HEK293 (cell line): ENCODE measurements around the gene PAK5.

ENCODE experiments used
- CTCF ChIA-PET: fragments of 350-600 bp; formaldehyde crosslinking; extraction: SDS; loops from one replicate; lab custom pipeline; 2021; ENCODE audit warnings: antibody characterized with exemption; lab: Yijun Ruan, JAX
- POLR2A ChIA-PET: fragments of 300-600 bp; formaldehyde crosslinking; extraction: SDS; loops from one replicate; lab custom pipeline; 2020; ENCODE audit warnings: antibody characterized with exemption, inconsistent platforms; lab: Yijun Ruan, JAX
- H3K27ac ChIP-seq: fragments of 200-500 bp; sonication (Bioruptor generic); 2 replicates; pipeline ENCODE4 v1.5.1; 2014; ENCODE audit warnings: low read depth, low read length, control low read depth, inconsistent platforms; ENCODE audit errors: extremely low read depth
- H3K36me3 ChIP-seq, 2 experiments: fragments of 200-500 bp in 1 of 2; sonication (Bioruptor generic) in 1 of 2; 1 replicate in 1 of 2; 2 replicates in 1 of 2; pipeline ENCODE4 v1.5.1; 2014 to 2017; ENCODE audit warnings: inconsistent platforms in 2 of 2, low read length in 2 of 2; ENCODE audit not compliant: control insufficient read depth in 2 of 2, insufficient read depth in 1 of 2
- H3K4me1 ChIP-seq: fragments of 200-500 bp; sonication (Bioruptor generic); 2 replicates; pipeline ENCODE4 v1.5.1; 2014; ENCODE audit warnings: mild to moderate bottlenecking, low read length, inconsistent platforms; ENCODE audit not compliant: control insufficient read depth, insufficient read depth
- H3K4me3 ChIP-seq: 2 replicates; pipeline ENCODE4 v1.5.1; 2011; ENCODE audit warnings: low read depth, mild to moderate bottlenecking, control low read depth, low read length, moderate library complexity
- H3K9me3 ChIP-seq: fragments of 200-500 bp; sonication (Bioruptor generic); 2 replicates; pipeline ENCODE4 v1.5.1; 2014; ENCODE audit warnings: low read depth, low read length, inconsistent platforms; ENCODE audit not compliant: control insufficient read depth, insufficient read depth
- SCRT2 ChIP-seq: fragments of 450-650 bp; formaldehyde crosslinking; IDR thresholded peaks from 2 replicates; pipeline ENCODE4 v1.5.1; 2016; ENCODE audit warnings: missing biosample characterization, missing genetic modification characterization
- ZBTB20 ChIP-seq: fragments of 450-650 bp; formaldehyde crosslinking; IDR thresholded peaks from 2 replicates; pipeline ENCODE4 v1.5.1; 2016; ENCODE audit warnings: missing biosample characterization, missing genetic modification characterization
- ZNF155 ChIP-seq: fragments of 450-650 bp; formaldehyde crosslinking; IDR thresholded peaks from 2 replicates; pipeline ENCODE4 v1.5.1; 2016; ENCODE audit warnings: missing biosample characterization, missing genetic modification characterization
- ZNF157 ChIP-seq: fragments of 450-650 bp; formaldehyde crosslinking; IDR thresholded peaks from 2 replicates; pipeline ENCODE4 v1.5.1; 2016; ENCODE audit warnings: missing biosample characterization, missing genetic modification characterization
- ZNF184 ChIP-seq: fragments of 450-650 bp; IDR thresholded peaks from 2 replicates; pipeline ENCODE4 v1.5.1; 2018; ENCODE audit warnings: missing biosample characterization, mild to moderate bottlenecking, missing genetic modification characterization
- ZNF510 ChIP-seq: fragments of 450-650 bp; formaldehyde crosslinking; IDR thresholded peaks from 2 replicates; pipeline ENCODE4 v1.5.1; 2018; ENCODE audit warnings: mild to moderate bottlenecking, missing genetic modification characterization, missing biosample characterization; ENCODE audit not compliant: insufficient replicate concordance
- ZNF571 ChIP-seq: fragments of 450-650 bp; formaldehyde crosslinking; IDR thresholded peaks from 2 replicates; pipeline ENCODE4 v1.5.0; 2017; ENCODE audit warnings: missing biosample characterization, missing genetic modification characterization
- ZNF600 ChIP-seq: fragments of 450-650 bp; formaldehyde crosslinking; IDR thresholded peaks from 2 replicates; pipeline ENCODE4 v1.5.1; 2016; ENCODE audit warnings: missing biosample characterization, missing genetic modification characterization
- ZNF623 ChIP-seq: fragments of 450-650 bp; formaldehyde crosslinking; IDR thresholded peaks from 2 replicates; pipeline ENCODE4 v1.5.1; 2016; ENCODE audit warnings: missing biosample characterization, missing genetic modification characterization
- ZNF626 ChIP-seq: fragments of 450-650 bp; sonication (Bioruptor Pico); formaldehyde crosslinking; IDR thresholded peaks from 2 replicates; pipeline ENCODE4 v1.5.1; 2018; ENCODE audit warnings: missing biosample characterization, missing genetic modification characterization, inconsistent platforms
- ZNF792 ChIP-seq: fragments of 450-650 bp; formaldehyde crosslinking; IDR thresholded peaks from 2 replicates; pipeline ENCODE4 v1.5.1; 2016; ENCODE audit warnings: missing biosample characterization, missing genetic modification characterization
- TF ChIP-seq, protein P1 (sequence below): fragments of 450-650 bp; formaldehyde crosslinking; IDR thresholded peaks from 2 replicates; pipeline ENCODE4 v1.5.1; 2016; ENCODE audit warnings: missing biosample characterization, missing genetic modification characterization
- TF ChIP-seq, protein P2 (sequence below): fragments of 450-650 bp; formaldehyde crosslinking; IDR thresholded peaks from 2 replicates; pipeline ENCODE4; 2016; ENCODE audit warnings: missing biosample characterization, missing genetic modification characterization
- TF ChIP-seq, protein P3 (sequence below): fragments of 450-650 bp; formaldehyde crosslinking; IDR thresholded peaks from 2 replicates; pipeline ENCODE4 v1.5.1; 2016; ENCODE audit warnings: missing biosample characterization, missing genetic modification characterization
- TF ChIP-seq, protein P4 (sequence below): fragments of 450-650 bp; formaldehyde crosslinking; IDR thresholded peaks from 2 replicates; pipeline ENCODE4 v1.5.1; 2016; ENCODE audit warnings: missing biosample characterization, missing genetic modification characterization
- TF ChIP-seq, protein P5 (sequence below): fragments of 450-650 bp; formaldehyde crosslinking; IDR thresholded peaks from 2 replicates; pipeline ENCODE4 v1.5.1; 2016; ENCODE audit warnings: missing biosample characterization, missing genetic modification characterization

The PAK5 gene

DNA sequence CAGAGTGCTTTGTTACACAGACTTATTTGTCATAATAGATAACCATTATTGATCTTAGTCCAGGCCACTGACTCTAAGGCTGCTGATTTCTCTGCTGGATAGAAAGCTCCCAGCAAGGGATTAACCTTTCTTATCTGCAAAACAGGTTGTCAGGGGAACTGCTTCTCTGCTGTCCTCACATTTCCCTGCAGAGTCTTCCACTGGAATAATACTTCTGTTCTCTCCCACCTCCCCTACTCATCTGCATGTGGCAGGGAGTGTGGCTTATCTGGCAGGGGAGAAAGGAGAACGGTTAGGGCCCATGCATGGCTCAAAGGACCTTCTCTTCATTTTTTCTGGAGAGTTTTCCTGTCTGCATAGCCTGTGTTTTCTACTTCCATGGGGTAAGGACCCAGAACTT lies 238.3 kb downstream of the PAK5 start:
- no peaks in the 10 kb centered on the region for H3K9me3 ChIP-seq
- H3K27ac ChIP-seq, result no peak overlapping the region
- POLR2A ChIA-PET, result interaction anchor here (0.5 kb wide), 1 partner anchor 1475 kb away, joined by 3 read pairs; no protein-coding TSS in a partner anchor
- H3K4me1 ChIP-seq, result no peaks in the 10 kb centered on the region
- H3K36me3 ChIP-seq, result no peaks in the 10 kb centered on the region
- no peak for TF ChIP-seq ZNF626 (tag by site-specific recombination)
- TF ChIP-seq, protein P1, sequence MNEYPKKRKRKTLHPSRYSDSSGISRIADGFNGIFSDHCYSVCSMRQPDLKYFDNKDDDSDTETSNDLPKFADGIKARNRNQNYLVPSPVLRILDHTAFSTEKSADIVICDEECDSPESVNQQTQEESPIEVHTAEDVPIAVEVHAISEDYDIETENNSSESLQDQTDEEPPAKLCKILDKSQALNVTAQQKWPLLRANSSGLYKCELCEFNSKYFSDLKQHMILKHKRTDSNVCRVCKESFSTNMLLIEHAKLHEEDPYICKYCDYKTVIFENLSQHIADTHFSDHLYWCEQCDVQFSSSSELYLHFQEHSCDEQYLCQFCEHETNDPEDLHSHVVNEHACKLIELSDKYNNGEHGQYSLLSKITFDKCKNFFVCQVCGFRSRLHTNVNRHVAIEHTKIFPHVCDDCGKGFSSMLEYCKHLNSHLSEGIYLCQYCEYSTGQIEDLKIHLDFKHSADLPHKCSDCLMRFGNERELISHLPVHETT (tag by site-specific recombination), result no peak
- no peak for TF ChIP-seq ZNF792 (tag by site-specific recombination)
- no peak for TF ChIP-seq SCRT2 (tag by site-specific recombination)
- TF ChIP-seq ZNF157 (tag by site-specific recombination), result no peak
- no peak for TF ChIP-seq ZNF571 (tag by site-specific recombination)
- no peak for TF ChIP-seq ZNF184 (tag by site-specific recombination)
- TF ChIP-seq ZBTB20, result no peak
- TF ChIP-seq, protein P2, sequence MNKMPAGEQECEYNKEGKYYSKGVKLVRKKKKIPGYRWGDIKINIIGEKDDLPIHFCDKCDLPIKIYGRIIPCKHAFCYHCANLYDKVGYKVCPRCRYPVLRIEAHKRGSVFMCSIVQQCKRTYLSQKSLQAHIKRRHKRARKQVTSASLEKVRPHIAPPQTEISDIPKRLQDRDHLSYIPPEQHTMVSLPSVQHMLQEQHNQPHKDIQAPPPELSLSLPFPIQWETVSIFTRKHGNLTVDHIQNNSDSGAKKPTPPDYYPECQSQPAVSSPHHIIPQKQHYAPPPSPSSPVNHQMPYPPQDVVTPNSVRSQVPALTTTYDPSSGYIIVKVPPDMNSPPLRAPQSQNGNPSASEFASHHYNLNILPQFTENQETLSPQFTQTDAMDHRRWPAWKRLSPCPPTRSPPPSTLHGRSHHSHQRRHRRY, result no peak
- TF ChIP-seq, protein P3, sequence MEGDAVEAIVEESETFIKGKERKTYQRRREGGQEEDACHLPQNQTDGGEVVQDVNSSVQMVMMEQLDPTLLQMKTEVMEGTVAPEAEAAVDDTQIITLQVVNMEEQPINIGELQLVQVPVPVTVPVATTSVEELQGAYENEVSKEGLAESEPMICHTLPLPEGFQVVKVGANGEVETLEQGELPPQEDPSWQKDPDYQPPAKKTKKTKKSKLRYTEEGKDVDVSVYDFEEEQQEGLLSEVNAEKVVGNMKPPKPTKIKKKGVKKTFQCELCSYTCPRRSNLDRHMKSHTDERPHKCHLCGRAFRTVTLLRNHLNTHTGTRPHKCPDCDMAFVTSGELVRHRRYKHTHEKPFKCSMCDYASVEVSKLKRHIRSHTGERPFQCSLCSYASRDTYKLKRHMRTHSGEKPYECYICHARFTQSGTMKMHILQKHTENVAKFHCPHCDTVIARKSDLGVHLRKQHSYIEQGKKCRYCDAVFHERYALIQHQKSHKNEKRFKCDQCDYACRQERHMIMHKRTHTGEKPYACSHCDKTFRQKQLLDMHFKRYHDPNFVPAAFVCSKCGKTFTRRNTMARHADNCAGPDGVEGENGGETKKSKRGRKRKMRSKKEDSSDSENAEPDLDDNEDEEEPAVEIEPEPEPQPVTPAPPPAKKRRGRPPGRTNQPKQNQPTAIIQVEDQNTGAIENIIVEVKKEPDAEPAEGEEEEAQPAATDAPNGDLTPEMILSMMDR (tag by site-specific recombination), result no peak
- no peak for TF ChIP-seq ZNF623
- TF ChIP-seq, all 188 proteins: peak for 0
- CTCF ChIA-PET, result interaction anchor here (0.7 to 1.0 kb wide), 2 partner anchors 9 to 490 kb away, joined by 3 to 4 read pairs; no protein-coding TSS in a partner anchor
- H3K4me3 ChIP-seq, result no peak overlapping the region

DNA sequence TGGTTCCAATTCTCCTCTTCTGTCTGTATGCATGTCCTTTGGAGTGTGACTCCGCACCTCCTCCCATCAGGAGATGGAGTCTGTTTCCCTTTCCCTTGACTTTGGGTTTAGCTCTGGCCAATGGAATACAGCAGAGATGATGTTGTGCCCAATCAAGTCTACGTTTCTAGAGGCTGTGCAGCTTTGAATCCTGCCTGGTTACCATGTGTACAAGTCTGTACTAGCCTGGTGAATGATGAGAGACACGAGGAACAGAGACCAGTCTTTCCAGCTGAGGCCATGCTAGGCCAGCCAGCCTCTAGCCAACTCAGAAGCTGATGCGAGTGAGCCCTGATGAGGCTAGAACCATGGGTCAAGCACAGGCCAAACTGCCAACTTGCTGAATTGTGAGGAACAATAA lies 241.3 kb downstream of the PAK5 start:
- TF ChIP-seq, protein P4, sequence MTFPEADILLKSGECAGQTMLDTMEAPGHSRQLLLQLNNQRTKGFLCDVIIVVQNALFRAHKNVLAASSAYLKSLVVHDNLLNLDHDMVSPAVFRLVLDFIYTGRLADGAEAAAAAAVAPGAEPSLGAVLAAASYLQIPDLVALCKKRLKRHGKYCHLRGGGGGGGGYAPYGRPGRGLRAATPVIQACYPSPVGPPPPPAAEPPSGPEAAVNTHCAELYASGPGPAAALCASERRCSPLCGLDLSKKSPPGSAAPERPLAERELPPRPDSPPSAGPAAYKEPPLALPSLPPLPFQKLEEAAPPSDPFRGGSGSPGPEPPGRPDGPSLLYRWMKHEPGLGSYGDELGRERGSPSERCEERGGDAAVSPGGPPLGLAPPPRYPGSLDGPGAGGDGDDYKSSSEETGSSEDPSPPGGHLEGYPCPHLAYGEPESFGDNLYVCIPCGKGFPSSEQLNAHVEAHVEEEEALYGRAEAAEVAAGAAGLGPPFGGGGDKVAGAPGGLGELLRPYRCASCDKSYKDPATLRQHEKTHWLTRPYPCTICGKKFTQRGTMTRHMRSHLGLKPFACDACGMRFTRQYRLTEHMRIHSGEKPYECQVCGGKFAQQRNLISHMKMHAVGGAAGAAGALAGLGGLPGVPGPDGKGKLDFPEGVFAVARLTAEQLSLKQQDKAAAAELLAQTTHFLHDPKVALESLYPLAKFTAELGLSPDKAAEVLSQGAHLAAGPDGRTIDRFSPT, result no peak
- TF ChIP-seq, protein P5, sequence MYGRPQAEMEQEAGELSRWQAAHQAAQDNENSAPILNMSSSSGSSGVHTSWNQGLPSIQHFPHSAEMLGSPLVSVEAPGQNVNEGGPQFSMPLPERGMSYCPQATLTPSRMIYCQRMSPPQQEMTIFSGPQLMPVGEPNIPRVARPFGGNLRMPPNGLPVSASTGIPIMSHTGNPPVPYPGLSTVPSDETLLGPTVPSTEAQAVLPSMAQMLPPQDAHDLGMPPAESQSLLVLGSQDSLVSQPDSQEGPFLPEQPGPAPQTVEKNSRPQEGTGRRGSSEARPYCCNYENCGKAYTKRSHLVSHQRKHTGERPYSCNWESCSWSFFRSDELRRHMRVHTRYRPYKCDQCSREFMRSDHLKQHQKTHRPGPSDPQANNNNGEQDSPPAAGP (tag by site-specific recombination), result no peak
- TF ChIP-seq ZNF155 (tag by site-specific recombination), result no peak
- no peak for TF ChIP-seq ZNF600 (tag by site-specific recombination)
- no peak for TF ChIP-seq ZNF510
- Histone ChIP-seq H3K27ac (no peak overlapping the region), H3K4me3 (no peak overlapping the region), H3K4me1 (no peaks in the 10 kb centered on the region), H3K9me3 (no peaks in the 10 kb centered on the region), H3K36me3 (no peaks in the 10 kb centered on the region)
- CTCF ChIA-PET, result interaction anchor here (0.6 to 0.8 kb wide), 2 partner anchors 16 to 611 kb away, joined by 3 to 4 read pairs; no protein-coding TSS in a partner anchor
- POLR2A ChIA-PET, result no interaction called here
